EH (cell line): ENCODE measurements around the gene PXMP2.

Experiments
- DNase-seq: peaks from one replicate; pipeline ENCODE4 v3.0.0-alpha.2; 2015; ENCODE audit warnings: low read depth

The PXMP2 gene

GRCh38 chr12:132723015-132723763, 35.8 kb downstream of the PXMP2 start:
- DNase-seq, result no peak

- DNase-seq, result peak; percentile 42
Observed at GRCh38 chr12:132723764-132724140, 36.4 kb downstream of the PXMP2 start.

- DNase-seq, result no peak
Observed at GRCh38 chr12:132724506-132725241, 37.3 kb downstream of the PXMP2 start.

- DNase-seq, result no peak
Observed at GRCh38 chr12:132726386-132726785, 39.0 kb downstream of the PXMP2 start.

GRCh38 chr12:132727091-132727794, 39.9 kb downstream of the PXMP2 start:
- DNase-seq, result no peak

- DNase-seq, result no peak
Observed at GRCh38 chr12:132728502-132728901, 41.1 kb downstream of the PXMP2 start.

- DNase-seq, result peak; percentile 26
Observed at GRCh38 chr12:132729541-132730320, 42.3 kb downstream of the PXMP2 start.

- DNase-seq, result no peak
Observed at GRCh38 chr12:132730353-132730752, 43.0 kb downstream of the PXMP2 start.

- DNase-seq, result no peak
Observed at GRCh38 chr12:132731574-132731973, 44.2 kb downstream of the PXMP2 start.

GRCh38 chr12:132734206-132734605, 46.8 kb downstream of the PXMP2 start:
- DNase-seq, result no peak

GRCh38 chr12:132735496-132735895, 48.1 kb downstream of the PXMP2 start:
- no peak for DNase-seq

GRCh38 chr12:132736378-132736777, 49.0 kb downstream of the PXMP2 start:
- no peak for DNase-seq

GRCh38 chr12:132736913-132737312, 49.5 kb downstream of the PXMP2 start:
- DNase-seq, result no peak

GRCh38 chr12:132739600-132740312, 52.4 kb downstream of the PXMP2 start:
- DNase-seq, result no peak

GRCh38 chr12:132740313-132740646, 52.9 kb downstream of the PXMP2 start:
- no peak for DNase-seq

GRCh38 chr12:132740652-132741051, 53.3 kb downstream of the PXMP2 start:
- no peak for DNase-seq

- DNase-seq, result no peak
Observed at GRCh38 chr12:132741620-132742019, 54.2 kb downstream of the PXMP2 start.

- no peak for DNase-seq
Observed at GRCh38 chr12:132743831-132744230, 56.4 kb downstream of the PXMP2 start.

GRCh38 chr12:132746613-132747012, 59.2 kb downstream of the PXMP2 start:
- no peak for DNase-seq

- DNase-seq, result no peak
Observed at GRCh38 chr12:132747395-132747794, 60.0 kb downstream of the PXMP2 start.

- DNase-seq, result no peak
Observed at GRCh38 chr12:132747896-132748295, 60.5 kb downstream of the PXMP2 start.

- DNase-seq, result no peak
Observed at GRCh38 chr12:132748319-132748718, 60.9 kb downstream of the PXMP2 start.
